Mucosa of descending colon (tissue), 3 donors: Measurements from ENCODE around the gene SCTR. TPM values are rescaled to one million over a fixed set of nuclear protein-coding genes. Genes with fewer than 3 reads are reported as not detected.

ENCODE experiments used
- ATAC-seq: fragments of 200-7000 bp; cut with Tn5 transposase; one replicate; pipeline ENCODE4 v1.9.1; 2020; ENCODE audit warnings: mild to moderate bottlenecking, moderate library complexity
- DNase-seq, 3 donors: peaks; one replicate each; pipeline ENCODE4 v3.0.0-alpha.2; 2020
- H3K36me3 ChIP-seq: fragments of 200-600 bp; one replicate; pipeline ENCODE4 v1.8.0; 2021; ENCODE audit warnings: low read depth, mild to moderate bottlenecking
- H3K4me1 ChIP-seq: fragments of 200-600 bp; one replicate; pipeline ENCODE4 v1.8.0; 2021; ENCODE audit warnings: low read depth, mild to moderate bottlenecking
- H3K4me3 ChIP-seq: fragments of 200-600 bp; one replicate; pipeline ENCODE4 v1.8.0; 2021; ENCODE audit warnings: mild to moderate bottlenecking
- H3K9me3 ChIP-seq: fragments of 200-600 bp; one replicate; pipeline ENCODE4 v1.8.0; 2021; ENCODE audit warnings: mild to moderate bottlenecking
- intact Hi-C, 2 donors: fragments of 100-400 bp; cut with DNase I in 1 of 2; cut with micrococcal nuclease in 1 of 2; formaldehyde crosslinking; loops; one replicate each; pipeline versions ENCODE4 v1.11.0 to v1.11.1; 2022; cut with DNase I, micrococcal nuclease
- total RNA-seq, 3 donors: library from RNA; stranded (reverse); fragmentation: NEBNext Ultra II Directional in 2 of 3; extraction: Animal tissue kit (Norgen Biotek cat#: 25700) in 2 of 3; gene quantifications; one replicate each; pipeline versions ENCODE4 v1.2.1 to v1.2.4, GENCODE V29; 2021 to 2023
- TF ChIP-seq, protein P1 (sequence below): fragments of 200-600 bp; IDR thresholded peaks from one replicate; pipeline ENCODE4 v1.8.0; 2022; ENCODE audit warnings: antibody characterized with exemption, mild to moderate bottlenecking
- donor health status: DM: no; HTN: no; CAD: no; lungs with moderate emphysema.
- donor health status: DM: no; HTN: no; CAD: no.
- donor health status: DM: no; HTN: yes; CAD: no.

SCTR gene
- total RNA-seq, 3 donors from 2014 or later = 0.25 to 0.32 TPM; not detected in 1

DNA sequence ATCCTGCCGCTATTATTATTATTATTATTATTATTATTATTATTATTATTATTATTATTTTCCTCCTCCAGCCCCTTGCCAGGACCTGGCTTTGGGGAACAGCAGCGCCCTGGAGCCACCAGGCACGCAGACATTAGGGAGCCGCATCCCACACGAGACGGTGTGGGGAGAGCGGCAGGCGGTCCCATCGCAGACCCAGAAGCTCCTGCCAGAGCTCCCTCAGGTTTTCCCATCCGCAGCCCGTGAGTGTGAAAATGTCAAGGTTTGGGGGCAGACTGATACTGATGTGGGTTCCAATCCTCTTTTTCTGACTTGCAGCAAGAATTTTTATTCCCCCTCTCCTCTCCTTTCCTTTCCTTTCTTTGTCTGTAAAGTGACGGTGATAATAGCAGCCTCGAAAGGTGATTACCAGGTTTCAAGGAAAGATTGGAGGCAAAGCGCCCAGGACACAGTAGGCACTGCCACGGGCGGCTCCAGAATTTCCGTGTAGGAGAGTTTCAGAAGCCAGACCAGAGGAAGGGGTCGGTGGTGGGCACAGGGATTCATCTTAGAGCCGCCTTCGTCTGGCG lies 816 bp downstream of the SCTR start:
- Histone ChIP-seq H3K9me3 (no peaks in the 10 kb centered on the region), H3K36me3 (no peaks in the 10 kb centered on the region), H3K4me1 (no peaks in the 10 kb centered on the region), H3K4me3 (no peak overlapping the region)
- intact Hi-C loops = no loop called here
- TF ChIP-seq, protein P1, sequence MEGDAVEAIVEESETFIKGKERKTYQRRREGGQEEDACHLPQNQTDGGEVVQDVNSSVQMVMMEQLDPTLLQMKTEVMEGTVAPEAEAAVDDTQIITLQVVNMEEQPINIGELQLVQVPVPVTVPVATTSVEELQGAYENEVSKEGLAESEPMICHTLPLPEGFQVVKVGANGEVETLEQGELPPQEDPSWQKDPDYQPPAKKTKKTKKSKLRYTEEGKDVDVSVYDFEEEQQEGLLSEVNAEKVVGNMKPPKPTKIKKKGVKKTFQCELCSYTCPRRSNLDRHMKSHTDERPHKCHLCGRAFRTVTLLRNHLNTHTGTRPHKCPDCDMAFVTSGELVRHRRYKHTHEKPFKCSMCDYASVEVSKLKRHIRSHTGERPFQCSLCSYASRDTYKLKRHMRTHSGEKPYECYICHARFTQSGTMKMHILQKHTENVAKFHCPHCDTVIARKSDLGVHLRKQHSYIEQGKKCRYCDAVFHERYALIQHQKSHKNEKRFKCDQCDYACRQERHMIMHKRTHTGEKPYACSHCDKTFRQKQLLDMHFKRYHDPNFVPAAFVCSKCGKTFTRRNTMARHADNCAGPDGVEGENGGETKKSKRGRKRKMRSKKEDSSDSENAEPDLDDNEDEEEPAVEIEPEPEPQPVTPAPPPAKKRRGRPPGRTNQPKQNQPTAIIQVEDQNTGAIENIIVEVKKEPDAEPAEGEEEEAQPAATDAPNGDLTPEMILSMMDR = no peak
- DNase-seq (no peak), ATAC-seq (no peak)

DNA sequence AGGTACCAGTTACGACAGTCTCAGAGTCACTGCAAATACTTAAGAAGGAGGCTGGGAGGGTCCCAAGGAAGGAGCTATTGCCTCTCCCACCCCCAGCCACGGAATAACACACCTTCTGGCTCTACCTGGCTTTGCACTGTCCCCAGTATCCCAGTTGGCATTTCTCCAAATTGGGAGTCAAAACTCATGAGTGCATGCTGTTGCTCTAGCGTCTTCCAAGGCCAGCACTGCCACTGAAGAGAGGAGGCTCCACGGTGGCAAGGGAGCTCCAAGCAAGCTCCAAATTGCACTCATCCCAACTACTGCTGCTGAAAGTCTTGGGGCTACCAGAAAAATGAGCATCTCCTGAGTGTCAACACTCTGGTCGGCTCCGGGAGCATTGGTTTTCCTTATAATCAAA lies 1.6 kb downstream of the SCTR start:
- DNase-seq = no peak

DNA sequence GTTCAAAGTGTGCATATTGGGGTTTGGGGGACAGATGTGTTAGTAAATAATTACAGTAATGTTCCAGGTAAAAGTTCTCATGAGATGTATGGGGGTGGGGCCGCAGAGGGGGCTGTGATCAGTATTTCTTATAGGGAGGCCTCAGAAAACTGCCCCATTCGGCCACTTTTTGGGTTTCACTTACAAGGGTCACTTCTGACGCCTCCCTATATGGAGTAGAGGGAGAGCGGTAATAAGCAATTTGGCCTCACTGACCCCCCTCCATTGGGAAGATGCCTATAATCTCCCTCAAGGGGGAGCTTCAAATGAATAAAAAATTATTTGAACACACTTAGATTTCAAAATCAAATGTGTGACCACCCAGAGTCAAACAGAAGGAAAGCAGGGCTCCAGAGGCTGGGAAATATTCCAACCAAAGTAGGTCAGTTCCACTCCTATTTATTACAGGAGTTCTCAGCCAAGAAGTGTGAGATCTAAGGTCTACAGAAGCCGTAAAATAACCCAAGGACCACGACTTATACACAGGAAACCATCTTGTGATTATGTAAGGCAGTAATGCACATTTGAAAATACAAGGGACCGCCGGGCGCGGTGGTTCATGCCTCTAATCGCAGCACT lies 2.7 kb downstream of the SCTR start:
- ATAC-seq (no peak), DNase-seq (no peak)
- H3K4me1 ChIP-seq = no peaks in the 10 kb centered on the region
- H3K4me3 ChIP-seq = no peak overlapping the region
- H3K9me3 ChIP-seq = no peaks in the 10 kb centered on the region
- TF ChIP-seq, protein P1 = no peak
- no peaks in the 10 kb centered on the region for H3K36me3 ChIP-seq
- intact Hi-C loops = no loop called here

More for the DNA sequence above, 1.6 kb downstream of the SCTR start:
- no peak for ATAC-seq
- H3K4me1 ChIP-seq = no peaks in the 10 kb centered on the region
- no peaks in the 10 kb centered on the region for H3K36me3 ChIP-seq
- TF ChIP-seq, protein P1 = no peak
- H3K4me3 ChIP-seq = no peak overlapping the region
- no peaks in the 10 kb centered on the region for H3K9me3 ChIP-seq
- intact Hi-C loops = no loop called here

DNA sequence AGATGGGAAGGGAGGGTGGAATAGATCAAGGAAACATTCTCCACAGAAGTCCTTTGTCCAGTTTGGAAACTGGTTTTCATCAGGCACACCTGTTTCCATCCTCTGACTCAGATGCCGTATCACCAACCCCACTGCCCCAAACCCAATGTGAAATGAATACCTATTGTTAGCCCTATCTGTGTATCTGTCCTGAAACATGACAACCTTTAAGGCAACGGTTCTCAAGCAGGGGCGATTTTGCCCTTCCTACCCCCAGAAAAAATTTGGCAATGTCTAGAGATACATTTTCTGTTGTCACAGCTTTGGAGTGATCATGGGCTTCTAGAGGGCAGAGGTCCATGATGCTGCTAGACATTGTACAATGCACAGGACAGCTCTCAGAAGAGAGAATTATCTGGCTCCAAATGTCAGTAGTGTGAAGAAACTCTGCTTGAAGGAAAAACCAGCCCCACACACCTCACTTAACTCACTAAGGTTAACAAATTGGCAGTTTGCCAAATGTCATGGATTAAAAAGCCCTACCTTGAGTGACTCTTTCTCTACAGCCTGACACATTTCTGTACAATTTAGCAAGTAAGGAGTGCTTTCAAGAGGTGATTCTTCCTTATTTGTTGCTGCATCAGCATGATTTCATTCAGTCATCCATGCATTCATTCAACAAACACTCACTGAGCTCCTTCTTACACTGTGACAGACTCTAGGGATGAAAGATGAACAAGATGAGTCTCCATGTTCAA lies 3.4 kb downstream of the SCTR start:
- Histone ChIP-seq H3K36me3 (no peaks in the 10 kb centered on the region), H3K4me3 (no peak overlapping the region), H3K9me3 (no peaks in the 10 kb centered on the region), H3K4me1 (no peaks in the 10 kb centered on the region)
- TF ChIP-seq, protein P1 = no peak
- intact Hi-C loops = no loop called here
- ATAC-seq (no peak), DNase-seq (no peak)

DNA sequence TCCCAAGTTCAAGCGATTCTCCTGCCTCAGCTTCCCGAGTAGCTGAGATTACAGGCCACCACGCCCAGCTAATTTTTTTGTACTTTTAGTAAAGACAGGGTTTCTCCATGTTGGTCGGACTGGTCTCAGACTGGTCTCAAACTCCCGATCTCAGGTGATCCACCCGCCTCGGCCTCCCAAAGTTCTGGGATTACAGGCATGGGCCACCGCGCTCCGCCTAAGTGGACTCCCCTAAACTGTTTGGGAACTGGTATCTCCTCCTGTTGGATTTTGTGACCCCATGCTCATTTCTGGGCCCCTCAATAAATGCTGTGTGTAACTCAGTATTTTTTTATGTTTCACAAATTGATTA lies 5.2 kb downstream of the SCTR start:
- intact Hi-C loops = no loop called here
- Histone ChIP-seq H3K36me3 (no peaks in the 10 kb centered on the region), H3K9me3 (no peaks in the 10 kb centered on the region), H3K4me1 (no peaks in the 10 kb centered on the region), H3K4me3 (no peak overlapping the region)
- no peak for ATAC-seq
- TF ChIP-seq, protein P1 = no peak
- no peak for DNase-seq
